Measurements from ENCODE around the gene TRAF3IP3.

DNA sequence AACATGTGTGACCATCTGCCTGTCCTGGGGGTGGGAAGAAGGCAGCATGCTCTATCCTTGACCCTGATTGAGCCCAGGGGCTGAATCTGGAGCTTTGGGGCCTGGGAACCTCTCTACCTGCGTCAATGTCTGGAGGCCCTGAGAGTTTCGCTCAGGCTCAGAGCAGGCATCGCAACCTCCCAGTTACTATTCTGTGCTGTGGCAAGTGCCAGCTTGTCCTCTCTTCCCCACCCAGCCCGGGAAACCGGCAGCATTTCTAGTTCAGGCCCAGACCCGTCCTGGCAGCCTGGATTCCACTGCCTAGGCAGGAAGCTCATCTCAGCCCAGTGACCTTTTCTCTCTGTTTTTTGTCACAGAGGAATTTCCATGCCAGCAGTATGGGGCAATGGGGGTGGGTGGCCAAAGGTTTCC, 60.1 kb downstream of the TRAF3IP3 start:
- TF ChIP-seq CEBPB (IDR thresholded peaks at IDR 0.05) (no peak), MAX (IDR thresholded peaks at IDR 0.05) (no peak), EP300 (IDR thresholded peaks at IDR 0.05; ENCODE audit: borderline replicate concordance) (no peak), REST (IDR thresholded peaks at IDR 0.05; ENCODE audit: low read depth) (no peak), NFIC (IDR thresholded peaks at IDR 0.05) (no peak), EGR1 (IDR thresholded peaks at IDR 0.05) (no peak), TEAD4 (IDR thresholded peaks at IDR 0.05) (no peak), RAD21 (IDR thresholded peaks at IDR 0.05; ENCODE audit: low read depth) (no peak), TAF1 (IDR thresholded peaks at IDR 0.05; ENCODE audit: low read depth) (no peak), TCF12 (IDR thresholded peaks at IDR 0.05; ENCODE audit: low read depth) (no peak)
